ENCODE results near the gene GBA2. TPM values are rescaled to one million over a fixed set of nuclear protein-coding genes. Genes with fewer than 3 reads are reported as not detected.

The GBA2 gene
- total RNA-seq, 4 donors from 2014 or later = 71.4 to 111 (median 101) TPM

DNA sequence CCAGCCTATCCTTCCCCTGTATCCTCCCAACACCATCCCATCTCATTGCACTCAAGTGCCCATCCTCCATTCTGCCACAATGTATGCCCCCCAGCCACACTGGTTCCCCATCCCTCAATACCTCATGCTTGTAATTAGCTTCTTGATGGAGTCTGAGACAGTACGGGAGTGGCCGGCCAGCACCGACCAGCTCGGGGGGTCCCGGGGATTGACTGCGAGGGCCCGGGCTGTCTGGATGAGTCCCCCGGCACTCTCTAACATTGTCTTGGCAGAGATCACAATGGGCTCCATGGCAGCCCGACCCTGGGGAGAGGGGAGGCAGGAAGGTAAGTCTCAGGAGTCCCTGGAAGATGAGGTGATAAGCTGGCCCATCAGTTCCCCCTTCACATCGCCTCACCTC, 42.1 kb downstream of the GBA2 start:
- TF ChIP-seq, protein P1, sequence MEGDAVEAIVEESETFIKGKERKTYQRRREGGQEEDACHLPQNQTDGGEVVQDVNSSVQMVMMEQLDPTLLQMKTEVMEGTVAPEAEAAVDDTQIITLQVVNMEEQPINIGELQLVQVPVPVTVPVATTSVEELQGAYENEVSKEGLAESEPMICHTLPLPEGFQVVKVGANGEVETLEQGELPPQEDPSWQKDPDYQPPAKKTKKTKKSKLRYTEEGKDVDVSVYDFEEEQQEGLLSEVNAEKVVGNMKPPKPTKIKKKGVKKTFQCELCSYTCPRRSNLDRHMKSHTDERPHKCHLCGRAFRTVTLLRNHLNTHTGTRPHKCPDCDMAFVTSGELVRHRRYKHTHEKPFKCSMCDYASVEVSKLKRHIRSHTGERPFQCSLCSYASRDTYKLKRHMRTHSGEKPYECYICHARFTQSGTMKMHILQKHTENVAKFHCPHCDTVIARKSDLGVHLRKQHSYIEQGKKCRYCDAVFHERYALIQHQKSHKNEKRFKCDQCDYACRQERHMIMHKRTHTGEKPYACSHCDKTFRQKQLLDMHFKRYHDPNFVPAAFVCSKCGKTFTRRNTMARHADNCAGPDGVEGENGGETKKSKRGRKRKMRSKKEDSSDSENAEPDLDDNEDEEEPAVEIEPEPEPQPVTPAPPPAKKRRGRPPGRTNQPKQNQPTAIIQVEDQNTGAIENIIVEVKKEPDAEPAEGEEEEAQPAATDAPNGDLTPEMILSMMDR (IDR thresholded peaks at IDR 0.05) = no peak
- TF ChIP-seq POLR2A (IDR thresholded peaks at IDR 0.05) = no peak
- Histone ChIP-seq H3K27me3 (no peaks in the 10 kb centered on the region), H3K27ac (no peak overlapping the region), H3K4me3 (replicated peaks in 1 of 3) (no peak overlapping the region), H3K36me3 (peaks cover 89 to 94% of the 10 kb centered on the region in 2 donors), H3K9me3 (no peaks in the 10 kb centered on the region), H3K4me1 (no peaks in the 10 kb centered on the region)
- WGBS, 2 donors = 95 to 97% methylated on average over 9 to 10 of the region's 10 CpGs
- DNase-seq = no peak
- intact Hi-C loops (cut with DNase I) = no loop called here

DNA sequence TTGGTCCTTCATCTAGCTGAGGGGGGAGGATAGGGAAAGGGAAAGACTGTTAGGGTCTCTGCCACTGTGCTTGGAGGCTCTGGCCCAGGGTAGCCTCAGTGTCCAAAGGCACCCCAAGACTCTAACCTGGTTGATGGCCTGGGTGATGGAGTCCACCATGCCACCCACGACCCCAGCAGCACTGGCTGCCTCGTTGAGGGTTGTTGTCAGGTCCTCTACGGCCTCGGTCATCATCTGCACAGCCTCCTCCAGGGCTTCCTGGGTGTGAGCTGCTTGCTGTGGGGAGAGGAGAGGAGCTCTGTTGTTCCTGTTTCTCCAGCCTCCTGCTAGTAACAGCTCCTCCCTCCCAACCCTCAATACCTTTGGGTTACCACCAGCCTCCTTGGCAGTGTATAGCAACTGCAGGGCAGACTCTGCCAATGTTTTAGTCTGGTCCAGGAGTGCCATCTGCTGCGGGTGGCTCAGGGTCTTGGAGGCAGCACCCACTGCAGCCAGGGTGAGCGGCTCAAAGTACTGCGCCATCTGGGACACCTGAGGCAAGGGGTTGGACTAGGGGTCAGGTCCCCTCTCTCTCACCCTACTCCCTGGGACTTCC, 43.1 kb downstream of the GBA2 start:
- Histone ChIP-seq H3K9me3 (no peaks in the 10 kb centered on the region), H3K4me1 (no peaks in the 10 kb centered on the region), H3K36me3 (peaks cover 89 to 94% of the 10 kb centered on the region in 2 donors), H3K27me3 (no peaks in the 10 kb centered on the region), H3K4me3 (replicated peaks in 1 of 3) (no peak overlapping the region), H3K27ac (no peak overlapping the region)
- TF ChIP-seq, protein P1 (IDR thresholded peaks at IDR 0.05) = no peak
- TF ChIP-seq POLR2A (IDR thresholded peaks at IDR 0.05) = no peak
- intact Hi-C loops (cut with DNase I) = no loop called here
- DNase-seq = no peak
- 93 to 98% methylated on average over 4 to 7 of the region's 7 CpGs for WGBS, 2 donors

DNA sequence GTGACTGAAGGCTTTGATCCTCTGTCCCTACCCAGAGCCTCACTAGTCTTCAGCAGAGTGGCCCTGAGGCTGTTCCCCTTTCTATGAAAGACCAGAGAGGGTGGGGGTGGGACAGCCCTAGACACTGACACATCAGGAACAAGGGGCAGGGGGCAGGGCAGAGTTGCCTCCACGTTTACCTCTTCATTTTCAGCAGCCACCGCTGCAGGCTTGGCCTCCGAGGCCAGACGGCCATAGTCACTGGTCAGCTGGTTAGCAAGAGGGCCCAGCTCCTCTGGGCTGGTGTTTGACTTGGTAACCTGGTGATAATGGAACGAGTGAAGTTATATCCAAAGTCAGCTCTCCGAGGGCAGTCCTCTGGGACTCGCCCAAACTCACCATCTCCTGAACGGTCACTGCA, 43.7 kb downstream of the GBA2 start:
- 93 to 98% methylated on average over 5 to 6 of the region's 8 CpGs for WGBS, 2 donors
- TF ChIP-seq, protein P1 (IDR thresholded peaks at IDR 0.05) = no peak
- TF ChIP-seq POLR2A (IDR thresholded peaks at IDR 0.05) = no peak
- H3K36me3 ChIP-seq = peaks cover 90 to 94% of the 10 kb centered on the region in 2 donors
- no peak overlapping the region for H3K4me3 ChIP-seq (replicated peaks in 1 of 3)
- no peak for DNase-seq
- H3K27ac ChIP-seq = no peak overlapping the region
- no peaks in the 10 kb centered on the region for H3K27me3 ChIP-seq
- H3K9me3 ChIP-seq = no peaks in the 10 kb centered on the region
- intact Hi-C loops (cut with DNase I) = no loop called here
- H3K4me1 ChIP-seq = no peaks in the 10 kb centered on the region

DNA sequence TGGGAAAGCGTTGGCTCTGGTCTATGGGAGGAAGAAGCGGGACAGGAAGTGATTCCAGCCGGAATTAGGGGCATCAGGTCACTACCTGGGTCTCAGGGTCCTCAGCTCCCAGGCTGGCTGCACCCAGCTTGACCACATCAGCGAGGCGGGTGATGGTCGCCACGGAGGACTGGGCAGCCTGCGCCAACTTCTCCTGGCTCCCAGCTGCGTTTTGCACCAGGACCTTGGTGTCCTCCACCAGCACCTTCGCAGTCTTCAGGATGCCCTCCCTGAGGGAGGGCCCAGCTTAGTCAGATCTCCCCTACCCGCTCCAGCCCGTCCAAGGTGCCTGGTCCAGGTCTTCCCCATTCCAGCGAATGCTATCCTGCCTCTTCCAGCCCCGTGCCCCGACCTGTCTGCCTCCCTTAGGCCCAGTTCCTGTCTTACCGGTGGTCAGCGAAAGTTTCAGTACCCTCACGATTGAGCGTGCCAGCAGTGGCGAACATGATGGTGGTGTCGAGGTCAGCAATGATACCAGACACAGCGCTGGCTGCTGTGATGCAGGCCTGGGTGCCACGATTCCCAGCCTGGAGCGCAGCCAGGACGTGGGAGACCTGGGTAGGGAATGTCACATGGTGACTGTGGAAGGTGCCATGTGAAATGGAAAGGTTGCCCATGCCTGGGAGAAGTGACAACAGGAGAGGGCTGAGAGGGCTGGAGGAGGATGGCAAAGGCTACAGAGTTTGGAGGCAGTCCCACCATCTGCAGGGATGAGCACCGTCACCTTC, 44.9 kb downstream of the GBA2 start:
- TF ChIP-seq, protein P1 (IDR thresholded peaks at IDR 0.05) = no peak
- TF ChIP-seq POLR2A (IDR thresholded peaks at IDR 0.05) = no peak
- Histone ChIP-seq H3K36me3 (peaks cover 100% of the 10 kb centered on the region in 2 donors), H3K27ac (no peak overlapping the region), H3K4me1 (no peaks in the 10 kb centered on the region), H3K27me3 (no peaks in the 10 kb centered on the region), H3K9me3 (no peaks in the 10 kb centered on the region), H3K4me3 (replicated peaks in 1 of 3) (no peak overlapping the region)
- no peak for DNase-seq
- WGBS, 2 donors = 95 to 96% methylated on average over 18 to 23 of the region's 26 CpGs
- intact Hi-C loops (cut with DNase I) = no loop called here

DNA sequence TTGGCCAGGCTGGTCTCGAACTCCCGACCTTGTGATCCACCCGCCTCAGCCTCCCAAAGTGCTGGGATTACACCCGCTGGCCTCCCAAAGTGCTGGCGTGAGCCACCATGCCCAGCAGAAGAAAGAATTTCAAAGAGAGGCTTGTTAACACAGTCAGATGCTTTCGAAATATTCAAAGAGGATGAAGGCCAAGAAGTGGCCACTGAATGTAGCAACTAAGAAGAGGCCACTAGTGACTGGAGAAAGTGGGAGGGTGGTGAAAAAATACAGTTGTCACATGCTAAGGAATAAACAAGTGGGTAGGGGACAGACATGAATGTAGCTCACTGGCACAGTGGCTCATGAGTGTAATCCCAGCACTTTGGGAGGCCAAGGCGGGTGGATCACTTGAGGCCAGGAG, 46.3 kb downstream of the GBA2 start:
- H3K27me3 ChIP-seq = no peaks in the 10 kb centered on the region
- H3K27ac ChIP-seq = no peak overlapping the region
- H3K4me1 ChIP-seq = no peaks in the 10 kb centered on the region
- peaks cover 100% of the 10 kb centered on the region in 2 donors for H3K36me3 ChIP-seq
- 98% methylated on average over 7 of the region's 7 CpGs for WGBS, 2 donors
- intact Hi-C loops (cut with DNase I) = no loop called here
- no peak overlapping the region for H3K4me3 ChIP-seq (replicated peaks in 1 of 3)
- no peaks in the 10 kb centered on the region for H3K9me3 ChIP-seq
- TF ChIP-seq POLR2A (IDR thresholded peaks at IDR 0.05) = no peak
- TF ChIP-seq, protein P1 (IDR thresholded peaks at IDR 0.05) = no peak
- no peak for DNase-seq

All from thyroid gland (tissue), 4 donors.